Sigmoid colon (tissue), 4 donors: Measurements from ENCODE around the gene PADI1.

Experiments
- CTCF ChIP-seq, 4 experiments: fragments of 450-650 bp in 3 of 4; fragments of 200-600 bp in 1 of 4; IDR thresholded peaks; one replicate each; pipeline ENCODE4 v1.5.1; 2016 to 2019; ENCODE audit warnings: antibody characterized with exemption in 4 of 4, mild to moderate bottlenecking in 3 of 4, moderate library complexity in 2 of 4
- EP300 ChIP-seq, 4 donors: sonication (generic); formaldehyde crosslinking; IDR thresholded peaks; one replicate each; pipeline ENCODE4 v1.6.1; 2017; ENCODE audit warnings: antibody characterized with exemption in 4 of 4
- POLR2AphosphoS5 ChIP-seq, 4 donors: sonication (generic); formaldehyde crosslinking; IDR thresholded peaks; one replicate each; pipeline ENCODE4 v1.6.1; 2017; ENCODE audit warnings: antibody characterized with exemption in 4 of 4

GRCh38 chr1:17173217-17173616 is 31.7 kb upstream of the PADI1 start:
- TF ChIP-seq EP300 (IDR thresholded peaks at IDR 0.05) = no peak
- TF ChIP-seq POLR2AphosphoS5 (IDR thresholded peaks at IDR 0.05) = no peak
- TF ChIP-seq CTCF (IDR thresholded peaks at IDR 0.05) = no peak
